Uterine smooth muscle cell (primary cell): Measurements from ENCODE around the gene GALR2. TPM values are rescaled to one million over a fixed set of nuclear protein-coding genes. Genes with fewer than 3 reads are reported as not detected.

ENCODE experiments used
- total RNA-seq: library from RNA; depleted of rRNA; stranded (reverse); fragments of >200 nt; gene quantifications from 2 replicates; pipeline ENCODE4 v1.2.3, GENCODE V29; 2014

GALR2 gene, protein sequence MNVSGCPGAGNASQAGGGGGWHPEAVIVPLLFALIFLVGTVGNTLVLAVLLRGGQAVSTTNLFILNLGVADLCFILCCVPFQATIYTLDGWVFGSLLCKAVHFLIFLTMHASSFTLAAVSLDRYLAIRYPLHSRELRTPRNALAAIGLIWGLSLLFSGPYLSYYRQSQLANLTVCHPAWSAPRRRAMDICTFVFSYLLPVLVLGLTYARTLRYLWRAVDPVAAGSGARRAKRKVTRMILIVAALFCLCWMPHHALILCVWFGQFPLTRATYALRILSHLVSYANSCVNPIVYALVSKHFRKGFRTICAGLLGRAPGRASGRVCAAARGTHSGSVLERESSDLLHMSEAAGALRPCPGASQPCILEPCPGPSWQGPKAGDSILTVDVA
- total RNA-seq: not detected in 2 replicates

DNA sequence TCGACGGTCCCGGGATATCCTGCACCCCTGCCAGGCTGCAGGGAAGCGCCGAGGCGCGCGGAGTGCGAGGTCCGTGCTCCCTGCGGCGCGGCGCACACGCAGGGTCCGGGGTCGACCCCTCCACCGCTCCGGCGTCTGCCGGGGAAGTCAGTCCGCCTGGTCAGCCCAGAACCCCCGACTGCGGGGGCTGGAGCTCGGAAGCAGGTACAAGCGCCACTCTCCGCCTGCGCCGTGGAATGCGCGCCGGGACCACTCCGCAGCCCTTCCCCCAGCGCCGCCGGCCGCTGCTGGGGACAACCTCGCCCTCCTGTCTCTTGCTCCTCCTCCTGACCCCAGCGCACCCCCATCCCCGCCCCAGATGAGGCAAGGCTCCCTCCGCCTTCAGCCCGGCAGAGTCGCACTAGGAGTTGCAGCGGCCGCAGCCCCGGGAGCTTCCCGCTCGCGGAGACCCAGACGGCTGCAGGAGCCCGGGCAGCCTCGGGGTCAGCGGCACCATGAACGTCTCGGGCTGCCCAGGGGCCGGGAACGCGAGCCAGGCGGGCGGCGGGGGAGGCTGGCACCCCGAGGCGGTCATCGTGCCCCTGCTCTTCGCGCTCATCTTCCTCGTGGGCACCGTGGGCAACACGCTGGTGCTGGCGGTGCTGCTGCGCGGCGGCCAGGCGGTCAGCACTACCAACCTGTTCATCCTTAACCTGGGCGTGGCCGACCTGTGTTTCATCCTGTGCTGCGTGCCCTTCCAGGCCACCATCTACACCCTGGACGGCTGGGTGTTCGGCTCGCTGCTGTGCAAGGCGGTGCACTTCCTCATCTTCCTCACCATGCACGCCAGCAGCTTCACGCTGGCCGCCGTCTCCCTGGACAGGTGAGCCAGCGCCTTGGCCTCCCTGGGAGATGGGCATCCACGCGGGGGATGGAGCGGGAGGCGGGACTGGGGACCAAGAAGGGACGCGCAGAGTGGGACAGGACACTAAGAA is at the start of gene GALR2:
Gene GALR2 (plus strand): TSS at position 392 of the 974 bp plus-strand sequence. CDS start 103 bp downstream, at position 495.

GRCh38 chr17:76027159-76027839 is 47.3 kb upstream of the GALR2 start, which contains the start of gene EVPL:
TSS of gene EVPL (minus strand) at chr17:76027306. CDS start at chr17:76027198, 108 bp downstream.

DNA sequence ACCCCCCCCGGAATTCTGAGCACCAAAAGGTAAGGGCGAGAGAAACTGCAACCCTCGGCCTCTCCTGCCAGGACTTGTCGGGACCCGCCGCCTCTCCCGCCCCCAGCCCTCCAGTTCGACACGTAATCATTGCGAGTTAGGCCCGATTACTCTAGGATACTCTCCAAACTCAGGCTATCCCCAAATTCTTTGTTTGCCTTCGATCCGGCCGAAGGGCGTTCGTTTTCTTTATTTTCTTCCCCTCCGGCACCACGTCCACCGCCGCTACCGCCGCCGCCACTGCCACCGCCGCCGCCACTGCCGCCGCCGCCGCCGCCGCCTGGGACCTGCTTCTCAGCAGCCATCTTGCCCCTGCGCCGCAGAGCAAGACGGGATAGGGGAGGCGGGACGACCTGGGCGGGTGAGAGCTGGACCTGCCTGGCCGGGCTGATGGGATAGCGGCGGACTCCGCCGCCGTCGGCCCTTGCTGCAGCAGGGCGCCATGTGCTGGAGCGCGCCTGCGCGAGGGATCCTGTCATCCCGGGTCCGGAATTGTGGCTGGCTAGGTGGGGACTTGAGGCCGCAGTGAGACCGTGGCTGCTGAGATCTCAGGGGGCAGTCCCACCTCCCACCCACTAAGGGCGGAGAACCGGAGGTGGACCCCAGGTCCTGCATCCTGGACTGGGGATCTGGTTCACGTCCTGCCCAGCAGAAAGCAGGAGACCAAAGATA is 2.3 kb upstream of the GALR2 start, which contains the start of gene SRP68:
Gene SRP68 (minus strand): TSS at position 370 of the 711 bp plus-strand sequence. CDS start 26 bp downstream, at position 344.

DNA sequence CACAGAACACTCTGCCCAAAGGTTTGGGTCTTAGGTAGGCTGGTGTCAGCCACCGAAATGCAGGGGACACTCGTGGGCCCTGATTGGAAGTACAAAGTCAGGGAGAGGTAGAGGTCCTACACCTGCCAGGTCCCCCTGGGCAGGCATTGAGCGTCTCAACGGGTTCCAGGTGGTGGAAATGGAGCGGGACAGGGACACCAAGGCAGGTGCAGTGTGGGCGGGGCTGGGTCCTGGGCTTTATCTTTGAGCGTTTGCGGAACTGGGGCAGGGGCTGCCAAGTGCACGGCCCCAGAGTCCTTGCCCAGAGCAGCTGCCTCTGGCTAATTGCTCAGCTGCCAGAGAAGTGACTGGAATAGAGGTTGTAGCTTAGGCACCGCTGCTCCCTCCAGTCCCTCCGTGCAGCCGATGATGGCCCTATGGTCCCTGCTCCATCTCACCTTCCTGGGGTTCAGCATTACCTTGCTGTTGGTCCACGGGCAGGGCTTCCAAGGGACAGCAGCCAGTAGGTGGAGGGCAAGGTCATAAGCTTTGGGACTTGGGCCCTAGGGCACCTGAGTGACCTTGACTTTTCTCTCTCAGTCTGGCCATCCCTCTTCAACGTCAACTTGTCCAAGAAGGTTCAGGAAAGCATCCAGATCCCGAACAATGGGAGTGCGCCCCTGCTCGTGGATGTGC is 4.4 kb downstream of the GALR2 start, which contains the start of gene ZACN:
Gene ZACN (plus strand): TSS at position 323 of the 675 bp plus-strand sequence. CDS start 83 bp downstream, at position 406.

DNA sequence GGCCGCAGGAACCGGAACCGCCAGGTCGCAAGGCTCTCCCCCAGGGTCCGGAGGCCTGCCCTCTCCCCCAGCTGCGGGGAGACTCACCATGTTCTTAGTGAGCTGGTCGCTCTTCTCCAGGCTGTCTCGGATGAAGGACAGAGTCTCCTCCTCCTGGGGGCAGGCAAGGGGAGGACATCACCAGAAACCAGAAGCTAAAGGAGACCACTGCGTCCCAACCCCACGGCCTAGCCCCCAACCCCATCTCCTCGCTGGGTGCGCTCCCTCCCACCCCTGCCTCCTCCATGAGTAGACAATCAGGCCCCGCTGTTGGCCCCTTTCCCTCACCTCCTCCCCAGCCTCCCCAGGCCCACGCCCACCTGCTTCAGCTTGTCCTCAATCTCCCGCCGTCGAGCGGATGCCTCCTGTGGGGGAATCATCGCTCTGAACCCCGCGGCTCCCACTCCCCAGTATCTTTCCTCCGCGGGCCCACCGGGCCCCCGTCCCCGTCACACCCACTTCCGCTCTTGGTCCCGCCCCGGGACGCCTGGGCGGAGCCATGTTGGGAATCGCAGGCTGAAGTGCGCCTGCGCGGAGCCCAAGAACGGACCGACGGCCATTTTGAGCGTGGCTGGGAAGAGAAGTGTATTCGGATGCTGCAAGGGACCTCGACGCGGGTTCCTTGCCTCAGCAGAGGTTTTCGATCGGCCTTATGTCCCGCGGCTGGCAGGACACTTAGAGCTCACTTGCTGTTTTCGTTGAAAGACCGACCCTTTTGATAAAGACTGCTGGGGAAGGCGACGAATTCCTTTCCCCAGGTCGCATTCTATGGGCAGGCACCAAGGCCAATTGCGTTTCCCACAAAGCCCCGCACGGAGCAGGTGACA is 28.9 kb downstream of the GALR2 start, which contains the start of gene EXOC7:
Gene EXOC7 (minus strand): TSS at position 514 of the 866 bp plus-strand sequence. CDS start 95 bp downstream, at position 419.

Other genes starting within 250 kb of the GALR2 start
- 1.00 and 1.2 TPM in 2 replicates for gene UNC13D, start 230.4 kb upstream of the GALR2 start, total RNA-seq
- 20.4 and 26.5 TPM in 2 replicates for gene WBP2, start 219.4 kb upstream of the GALR2 start, total RNA-seq
- gene TRIM47, start 196.2 kb upstream of the GALR2 start, total RNA-seq: 3.2 and 4.5 TPM in 2 replicates
- gene TRIM65, start 177.8 kb upstream of the GALR2 start, total RNA-seq: 23.2 and 23.8 TPM in 2 replicates
- gene MRPL38, start 169.9 kb upstream of the GALR2 start, total RNA-seq: 31.6 and 33.8 TPM in 2 replicates
- gene FBF1, start 133.7 kb upstream of the GALR2 start, total RNA-seq: 15.2 and 19.8 TPM in 2 replicates
- gene ACOX1, start 95.6 kb upstream of the GALR2 start, total RNA-seq: 55.0 and 63.2 TPM in 2 replicates
- gene TEN1, start 95.5 kb upstream of the GALR2 start, total RNA-seq: 16.5 and 18.2 TPM in 2 replicates
- gene CDK3, start 73.9 kb upstream of the GALR2 start, total RNA-seq: 2.9 and 3.2 TPM in 2 replicates
- 0.12 and 0.22 TPM in 2 replicates for gene EVPL, start 47.5 kb upstream of the GALR2 start, total RNA-seq
- gene SRP68, start 2.3 kb upstream of the GALR2 start, total RNA-seq: 43.7 and 46.9 TPM in 2 replicates
- 0.12 TPM in 1 of 2 replicates, not detected in the other for gene ZACN, start 4.4 kb downstream of the GALR2 start, total RNA-seq
- 79.9 and 89.2 TPM in 2 replicates for gene EXOC7, start 29.0 kb downstream of the GALR2 start, total RNA-seq
- under 0.01 TPM in 2 replicates for gene FOXJ1, start 66.5 kb downstream of the GALR2 start, total RNA-seq
- 0.75 and 0.89 TPM in 2 replicates for gene RNF157, start 165.7 kb downstream of the GALR2 start, total RNA-seq
- gene UBALD2, start 190.6 kb downstream of the GALR2 start, total RNA-seq: 2.7 and 4.6 TPM in 2 replicates
- 3.0 and 6.2 TPM in 2 replicates for gene QRICH2, start 233.5 kb downstream of the GALR2 start, total RNA-seq